ENCODE results near the gene TMEM222.

GRCh38 chr1:27345272-27345671 is 23.3 kb downstream of the TMEM222 start:
- TF ChIP-seq, protein P1, sequence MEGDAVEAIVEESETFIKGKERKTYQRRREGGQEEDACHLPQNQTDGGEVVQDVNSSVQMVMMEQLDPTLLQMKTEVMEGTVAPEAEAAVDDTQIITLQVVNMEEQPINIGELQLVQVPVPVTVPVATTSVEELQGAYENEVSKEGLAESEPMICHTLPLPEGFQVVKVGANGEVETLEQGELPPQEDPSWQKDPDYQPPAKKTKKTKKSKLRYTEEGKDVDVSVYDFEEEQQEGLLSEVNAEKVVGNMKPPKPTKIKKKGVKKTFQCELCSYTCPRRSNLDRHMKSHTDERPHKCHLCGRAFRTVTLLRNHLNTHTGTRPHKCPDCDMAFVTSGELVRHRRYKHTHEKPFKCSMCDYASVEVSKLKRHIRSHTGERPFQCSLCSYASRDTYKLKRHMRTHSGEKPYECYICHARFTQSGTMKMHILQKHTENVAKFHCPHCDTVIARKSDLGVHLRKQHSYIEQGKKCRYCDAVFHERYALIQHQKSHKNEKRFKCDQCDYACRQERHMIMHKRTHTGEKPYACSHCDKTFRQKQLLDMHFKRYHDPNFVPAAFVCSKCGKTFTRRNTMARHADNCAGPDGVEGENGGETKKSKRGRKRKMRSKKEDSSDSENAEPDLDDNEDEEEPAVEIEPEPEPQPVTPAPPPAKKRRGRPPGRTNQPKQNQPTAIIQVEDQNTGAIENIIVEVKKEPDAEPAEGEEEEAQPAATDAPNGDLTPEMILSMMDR (IDR thresholded peaks at IDR 0.05; ENCODE audit: borderline replicate concordance, extremely low read depth, low read length, poor library complexity, severe bottlenecking), result no peak
- no peak for TF ChIP-seq EZH2 (IDR thresholded peaks at IDR 0.05; ENCODE audit: borderline replicate concordance, low read depth, low read length, severe bottlenecking)
